ENCODE data around the gene PLAAT2.

- no peak for TF ChIP-seq CTCF (IDR thresholded peaks at IDR 0.05)
- no peak for TF ChIP-seq POLR2A (IDR thresholded peaks at IDR 0.05)
These were observed 15.0 kb downstream of the PLAAT2 start for GRCh38 chr11:63548178-63548577.
